ENCODE results near the gene HOXB8.

GRCh38 chr17:48590607-48591161, 24.4 kb downstream of the HOXB8 start:
- TF ChIP-seq EZH2 (optimal IDR thresholded peaks at IDR 0.05; ENCODE audit: low read depth, low read length) (no peak), CTCF (IDR thresholded peaks at IDR 0.05; ENCODE audit: low read length) (no peak), EZH2phosphoT487 (IDR thresholded peaks at IDR 0.05; ENCODE audit: low read length) (no peak)
